Cerebellar cortex (tissue), 1 donor: ENCODE results near the gene CNTNAP2.
"Not testable (repeated sequence)": the region's sequence is repeated elsewhere in the genome, so short reads cannot be mapped to it uniquely, and the experiment has no call there.

Source experiments
- DNase-seq: peaks from one replicate; pipeline ENCODE4 v3.0.0-alpha.2; 2015; ENCODE audit warnings: low spot score

The CNTNAP2 gene

GRCh38 chr7:148304456-148304855 is 2187.9 kb downstream of the CNTNAP2 start:
- DNase-seq: no peak

DNA sequence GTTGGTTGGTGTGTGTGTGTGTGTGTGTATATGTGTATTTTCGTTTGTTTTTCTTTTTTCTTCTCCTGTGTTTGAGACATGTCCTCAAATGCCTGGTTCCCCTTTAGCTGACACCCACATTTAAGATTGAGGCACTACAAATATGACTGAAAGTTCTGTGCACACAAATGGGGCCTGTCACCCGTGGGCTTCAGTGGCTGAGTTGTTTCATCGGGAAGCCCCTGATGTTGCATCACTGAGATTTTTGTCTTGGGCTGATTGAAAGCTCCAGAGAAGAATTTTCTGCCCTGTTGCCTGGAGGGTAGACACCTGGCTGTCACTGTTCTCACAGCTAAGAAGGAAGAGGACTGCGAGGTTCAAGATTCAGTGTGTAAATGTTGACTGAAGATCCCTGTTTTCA is 2190.2 kb downstream of the CNTNAP2 start:
- no peak for DNase-seq

GRCh38 chr7:148318102-148318811 is 2201.7 kb downstream of the CNTNAP2 start:
- no peak for DNase-seq

DNA sequence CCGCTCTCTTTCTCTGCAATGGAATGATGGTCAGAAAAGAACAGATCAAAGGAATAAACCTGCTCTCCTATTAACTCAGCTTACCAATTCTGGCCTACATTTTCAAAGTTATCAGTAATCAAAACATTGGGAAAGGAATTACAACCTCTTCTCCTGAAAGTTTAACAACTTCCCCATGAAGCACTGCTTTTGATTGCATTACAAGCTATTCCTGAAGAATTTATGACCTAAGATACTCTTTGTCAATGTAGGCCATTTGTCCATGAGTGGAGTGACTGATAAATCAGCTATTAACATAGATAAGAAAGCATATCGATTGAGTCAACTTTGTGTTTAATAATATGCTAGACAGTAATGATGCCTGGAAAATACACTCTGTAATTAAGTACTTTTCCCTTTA is 2202.2 kb downstream of the CNTNAP2 start:
- no peak for DNase-seq

GRCh38 chr7:148319316-148319808 is 2202.8 kb downstream of the CNTNAP2 start:
- no peak for DNase-seq

GRCh38 chr7:148325208-148325607 is 2208.6 kb downstream of the CNTNAP2 start:
- no peak for DNase-seq

GRCh38 chr7:148327379-148327778 is 2210.8 kb downstream of the CNTNAP2 start:
- DNase-seq: no peak

DNA sequence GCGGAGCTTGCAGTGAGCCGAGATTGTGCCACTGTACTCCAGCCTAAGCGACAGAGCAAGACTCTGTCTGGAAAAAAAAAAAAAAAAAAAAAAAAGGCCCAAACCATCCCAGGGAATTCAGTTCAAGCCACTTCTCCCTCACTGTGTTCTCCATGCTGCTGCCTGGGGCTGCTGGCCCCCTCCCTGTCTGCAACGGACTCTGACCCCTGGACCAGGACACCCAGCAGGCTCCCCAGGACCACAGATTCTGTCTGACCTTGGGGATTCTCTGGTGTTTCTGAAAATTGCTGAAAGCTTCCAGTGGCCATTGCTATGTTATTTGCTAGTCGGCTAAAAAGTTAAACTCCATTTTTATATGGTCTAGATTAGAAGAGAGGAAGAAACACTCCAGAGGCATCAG is 2212.3 kb downstream of the CNTNAP2 start:
- no peak for DNase-seq

DNA sequence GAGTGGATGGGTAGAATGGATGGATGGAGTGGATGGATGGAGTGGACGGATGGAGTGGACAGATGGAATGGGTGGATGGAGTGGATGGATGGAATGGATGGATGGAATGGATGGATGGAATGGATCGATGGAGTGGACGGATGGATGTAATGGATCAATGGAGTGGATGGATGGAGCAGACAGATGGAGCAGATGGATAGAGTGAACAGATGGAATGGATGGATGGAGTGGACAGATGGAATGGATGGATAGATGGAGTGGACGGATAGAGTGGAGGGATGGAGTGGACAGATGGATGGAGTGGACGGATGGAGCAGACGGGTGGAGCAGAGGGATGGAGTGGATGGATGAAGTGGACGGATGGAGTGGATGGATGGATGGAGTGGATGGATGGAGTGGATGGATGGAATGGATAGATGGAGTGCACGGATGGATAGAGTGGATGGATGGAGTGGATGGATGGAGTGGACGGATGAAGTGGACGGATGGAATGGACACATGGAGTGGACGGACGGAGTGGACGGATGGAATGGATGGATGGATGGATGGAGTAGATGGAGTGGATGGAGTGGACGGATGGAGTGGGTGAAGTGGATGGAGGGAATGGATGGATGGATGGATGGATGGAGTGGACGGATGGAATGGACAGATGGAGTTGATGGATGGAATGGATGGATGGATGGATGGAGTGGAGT is 2213.7 kb downstream of the CNTNAP2 start:
- DNase-seq: no peak

- DNase-seq: no peak
Observed at GRCh38 chr7:148330822-148331221, 2214.2 kb downstream of the CNTNAP2 start.

DNA sequence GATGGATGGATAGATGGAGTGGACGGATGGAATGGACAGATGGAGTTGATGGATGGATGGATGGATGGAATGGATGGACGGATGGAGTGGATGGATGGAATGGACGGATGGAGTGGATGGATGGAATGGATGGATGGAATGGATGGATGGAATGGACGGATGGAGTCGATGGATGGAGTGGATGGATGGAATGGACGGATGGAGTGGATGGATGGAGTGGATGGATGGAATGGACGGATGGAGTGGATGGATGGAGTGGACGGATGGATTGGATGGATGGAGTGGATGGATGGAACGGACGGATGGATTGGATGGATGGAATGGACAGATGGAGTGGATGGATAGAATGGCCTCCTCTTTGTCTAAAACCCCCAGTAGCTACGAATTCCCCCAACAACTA is 2214.9 kb downstream of the CNTNAP2 start:
- DNase-seq: not testable (repeated sequence)

DNA sequence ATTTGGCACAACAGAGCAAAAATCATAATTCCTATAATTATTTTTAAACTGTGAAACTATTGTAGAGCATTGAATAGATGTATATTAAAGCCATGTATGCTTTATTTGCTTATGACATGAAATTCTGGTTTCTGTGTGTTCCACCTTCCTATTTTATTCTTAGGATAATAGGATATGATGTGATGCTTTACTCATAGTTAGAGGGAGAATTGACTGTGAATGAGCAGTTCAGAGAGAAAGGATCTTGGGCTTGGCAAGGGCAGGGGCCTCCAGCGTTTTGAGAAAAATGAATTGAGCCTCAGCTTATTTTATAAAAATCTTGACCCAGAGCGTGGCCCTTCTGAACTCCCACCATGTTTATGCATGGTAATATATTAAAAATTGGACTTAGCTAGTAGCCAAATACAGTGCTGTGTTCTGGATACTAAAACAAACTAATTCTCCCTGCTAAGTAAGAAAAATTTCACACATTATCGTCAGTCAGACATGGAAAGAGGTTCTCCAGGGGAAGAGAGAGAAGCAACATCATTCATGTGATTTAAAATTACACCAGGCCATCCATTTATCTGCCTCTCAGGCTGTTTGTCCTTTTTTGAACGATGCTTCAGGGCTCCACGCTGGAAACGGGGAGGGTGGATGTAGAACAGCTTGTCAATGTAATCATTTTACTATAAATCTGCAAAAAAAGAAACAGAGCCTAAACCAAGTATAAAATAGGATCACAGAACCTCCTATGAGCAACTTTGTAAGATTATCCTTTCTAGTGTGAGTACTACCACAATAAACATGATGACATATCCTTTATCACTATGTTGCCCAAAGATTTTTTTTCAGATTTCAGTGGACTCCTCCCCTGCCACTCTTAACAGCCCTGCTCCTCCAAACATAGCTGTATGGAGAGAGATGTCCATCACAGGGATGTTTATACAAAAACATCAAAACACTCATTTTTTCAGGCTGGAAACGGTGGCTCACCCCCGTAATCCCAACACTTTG is 2215.9 kb downstream of the CNTNAP2 start:
- DNase-seq: no peak

DNA sequence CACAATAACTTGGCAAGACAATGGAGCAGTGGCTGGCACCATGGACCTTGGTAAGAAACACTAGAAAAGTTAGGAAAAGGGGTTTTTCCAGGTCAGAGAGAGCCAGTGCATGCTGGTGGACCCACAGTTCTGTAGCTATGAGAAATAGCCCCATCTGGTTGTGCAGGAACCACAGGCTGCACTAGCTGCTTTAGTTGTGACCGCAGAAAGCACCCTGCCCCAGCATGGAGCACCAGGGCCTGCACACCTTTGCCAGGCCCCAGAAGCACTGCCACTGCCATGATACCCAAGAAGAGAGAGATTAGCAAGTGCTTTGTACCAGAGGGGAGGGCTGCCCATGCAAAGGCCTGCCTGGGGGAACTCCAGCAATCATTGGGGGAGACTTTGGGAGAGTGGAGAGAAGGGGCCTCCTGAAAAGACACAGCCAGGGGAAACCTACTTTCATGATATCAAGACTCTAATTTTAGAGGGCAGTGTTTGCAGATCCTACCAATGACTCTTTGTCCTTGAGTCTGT is 2217.9 kb downstream of the CNTNAP2 start:
- no peak for DNase-seq

DNA sequence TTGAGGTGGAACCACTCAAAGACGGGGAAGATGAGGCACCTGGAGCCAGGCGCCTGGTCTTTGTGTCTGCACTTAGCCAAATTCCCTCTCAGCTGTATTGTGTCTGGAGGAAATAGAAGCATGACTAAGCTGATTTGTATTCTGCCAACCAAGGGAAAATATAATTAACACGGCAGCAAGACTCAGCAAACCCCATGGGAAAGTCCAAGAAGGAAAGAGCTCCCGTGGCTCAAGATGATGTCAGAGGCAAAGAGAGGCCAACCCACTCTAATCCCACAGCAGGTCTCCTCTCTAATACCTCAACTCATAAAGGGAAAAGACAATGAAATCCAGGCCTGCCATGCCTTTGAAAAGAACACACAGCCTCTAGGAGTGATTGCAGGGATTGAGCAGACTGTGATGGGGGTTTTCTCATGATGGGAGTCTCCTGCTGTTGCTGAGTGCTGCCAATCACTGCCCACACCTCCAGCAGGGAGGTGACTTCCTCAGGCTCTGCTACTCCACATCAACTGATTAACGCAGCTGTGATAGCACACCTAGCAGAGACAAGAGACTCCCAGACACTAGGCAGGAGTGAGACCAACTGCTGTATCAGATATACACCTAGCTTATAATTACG is 2218.5 kb downstream of the CNTNAP2 start:
- no peak for DNase-seq

DNA sequence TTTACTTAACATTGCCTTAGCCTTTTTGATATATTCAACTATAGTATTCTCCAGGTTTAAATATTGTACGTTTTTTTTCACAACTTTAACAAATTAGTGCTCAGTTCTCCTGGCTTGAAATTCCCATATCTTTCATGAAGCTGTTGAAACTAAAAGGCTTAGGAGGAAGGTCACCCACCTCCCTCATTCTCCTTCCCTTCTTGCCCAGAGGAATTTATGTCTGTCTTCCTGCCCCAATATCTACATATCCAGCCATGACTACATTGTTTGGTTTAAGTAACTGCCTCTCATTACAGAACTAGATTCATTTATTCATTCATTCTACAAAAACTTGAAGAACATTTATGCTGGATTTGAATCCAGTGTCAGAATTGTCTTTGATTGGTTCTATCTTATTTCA is 2219.2 kb downstream of the CNTNAP2 start:
- no peak for DNase-seq

GRCh38 chr7:148336411-148336810 is 2219.8 kb downstream of the CNTNAP2 start:
- DNase-seq: no peak

GRCh38 chr7:148337246-148337965 is 2220.8 kb downstream of the CNTNAP2 start:
- no peak for DNase-seq

DNA sequence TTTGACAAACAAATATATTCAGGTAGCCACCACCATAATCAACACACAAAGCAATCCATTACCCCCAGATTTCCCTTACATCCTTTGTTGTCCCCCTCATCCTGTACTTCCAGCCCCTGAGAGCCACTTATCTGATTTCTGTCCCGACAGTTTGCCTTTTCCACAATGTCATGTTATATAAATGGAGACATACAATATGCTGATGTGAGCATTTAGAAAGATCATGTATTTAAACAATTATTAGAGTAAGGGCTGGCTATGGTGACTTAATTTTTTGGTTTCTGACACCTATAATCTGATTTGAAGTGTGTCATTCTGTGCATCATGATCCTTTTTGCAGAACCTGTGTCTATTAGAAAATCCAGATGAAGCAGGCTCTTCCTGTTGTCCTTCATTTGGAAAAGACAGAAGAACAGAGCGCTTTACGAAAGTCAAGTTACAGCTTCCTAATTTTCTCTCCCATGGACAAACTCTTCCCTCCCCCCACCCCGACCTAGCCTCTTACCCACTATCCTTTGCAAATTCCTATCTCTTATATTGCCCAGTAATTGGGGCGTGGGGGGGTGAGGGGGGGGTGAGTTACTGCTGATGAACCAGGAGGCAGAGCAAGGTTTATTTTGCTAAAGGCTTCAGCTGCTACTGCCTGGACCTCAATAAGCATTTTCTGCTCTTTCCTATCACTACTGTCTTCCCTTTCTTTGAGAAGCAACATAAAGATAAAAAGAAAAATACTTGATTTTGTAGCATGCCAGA is 2221.6 kb downstream of the CNTNAP2 start:
- no peak for DNase-seq

GRCh38 chr7:148340438-148341280 is 2224.1 kb downstream of the CNTNAP2 start:
- no peak for DNase-seq
